NCI-H774 (cell line): ENCODE measurements around the gene COPA.
"Not testable (repeated sequence)": the region's sequence is repeated elsewhere in the genome, so short reads cannot be mapped to it uniquely, and the experiment has no call there.

Source experiments
- DNase-seq: peaks from one replicate; lab custom pipeline; 2025; lab: John Stamatoyannopoulos, UW

The COPA gene

DNA sequence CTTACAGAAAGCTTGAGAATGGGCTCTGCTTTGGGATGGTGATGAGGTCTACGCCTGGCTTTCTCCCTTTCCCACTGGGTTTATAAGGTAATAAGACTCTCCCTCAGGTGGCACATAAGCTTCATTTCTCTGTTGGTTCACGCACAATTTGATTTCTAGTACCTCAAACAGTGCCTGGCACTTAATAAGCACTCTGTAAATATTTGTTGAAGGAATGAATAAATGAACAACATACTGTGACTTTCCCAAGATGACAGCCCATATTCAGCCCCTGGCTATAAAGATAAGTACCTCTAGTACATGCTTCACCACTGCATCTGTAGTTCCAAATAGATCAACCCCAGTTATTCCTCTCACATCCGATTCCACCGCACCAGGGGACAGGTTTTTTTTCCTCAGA is 17.8 kb downstream of the COPA start:
- DNase-seq: peak; percentile 90

DNA sequence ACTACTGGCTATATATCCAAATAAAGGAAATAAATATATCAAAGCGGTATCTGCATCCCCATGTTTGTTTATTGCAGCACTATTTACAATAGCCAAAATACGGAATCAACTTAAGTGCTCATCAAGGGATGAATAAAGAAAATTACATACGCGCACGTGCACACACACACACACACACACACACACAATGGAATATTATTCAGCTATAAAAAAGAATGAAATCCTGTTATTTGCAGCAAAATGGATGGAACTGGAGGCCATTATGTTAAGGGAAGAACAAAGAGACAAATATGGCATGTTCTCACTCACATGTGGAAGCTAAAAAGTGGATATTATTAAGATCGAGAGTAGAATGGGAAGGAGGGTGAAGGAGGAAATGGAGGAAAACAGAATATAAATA is 20.2 kb downstream of the COPA start:
- no peak for DNase-seq

DNA sequence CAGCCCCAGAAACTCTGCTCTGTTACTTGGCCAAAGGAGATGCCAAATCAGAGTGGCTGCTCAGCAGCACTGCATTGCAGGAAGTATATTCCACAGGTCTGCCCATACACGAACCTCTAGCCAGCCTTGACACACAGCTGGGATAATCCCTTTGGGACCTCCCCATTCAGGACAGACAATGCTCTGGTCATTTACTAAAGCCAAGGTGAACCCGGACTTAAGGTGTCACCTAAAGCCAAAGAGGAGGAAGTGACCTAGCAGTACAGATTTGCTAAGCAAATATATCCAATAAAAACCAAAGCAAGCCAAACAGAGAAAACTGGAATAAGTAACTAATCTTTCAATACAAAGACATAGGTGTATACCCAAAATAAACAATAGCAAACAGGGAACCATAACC is 27.7 kb downstream of the COPA start:
- DNase-seq: no peak

DNA sequence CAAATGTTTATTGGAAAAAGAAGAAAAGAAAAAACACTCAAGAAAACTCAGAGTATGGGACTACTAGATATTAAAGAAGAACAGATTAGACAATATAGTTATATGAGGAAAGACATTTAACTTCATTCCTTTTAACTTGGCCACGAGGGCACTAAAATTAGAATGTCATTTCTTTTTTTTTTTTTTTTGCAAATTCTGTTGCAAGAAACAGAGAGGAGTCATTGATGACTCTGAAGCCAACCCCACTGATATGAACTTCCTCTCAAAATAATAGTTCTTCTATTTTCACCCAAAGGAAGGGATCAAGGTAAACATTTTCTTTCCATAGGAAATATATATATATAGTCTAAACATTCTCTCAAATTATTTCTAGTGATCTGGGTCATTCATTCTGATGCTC is 33.5 kb downstream of the COPA start:
- no peak for DNase-seq

DNA sequence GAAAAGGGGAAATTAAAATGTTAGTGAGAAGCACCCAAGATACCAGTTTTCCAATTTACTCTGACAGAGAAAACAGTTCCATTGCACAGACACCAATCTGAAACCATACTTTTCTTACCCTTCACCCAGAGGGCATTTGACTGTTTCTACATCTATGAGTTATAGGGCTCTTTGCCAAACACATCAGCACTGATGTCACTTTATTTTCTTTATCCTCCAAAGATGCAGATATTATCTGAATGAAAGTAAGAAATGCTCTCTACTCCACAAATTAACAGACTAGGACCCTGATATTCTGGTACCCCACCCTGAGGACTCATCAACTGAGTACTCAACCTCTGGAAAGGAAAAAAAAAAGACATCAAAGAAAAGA is 33.9 kb downstream of the COPA start:
- DNase-seq: no peak

DNA sequence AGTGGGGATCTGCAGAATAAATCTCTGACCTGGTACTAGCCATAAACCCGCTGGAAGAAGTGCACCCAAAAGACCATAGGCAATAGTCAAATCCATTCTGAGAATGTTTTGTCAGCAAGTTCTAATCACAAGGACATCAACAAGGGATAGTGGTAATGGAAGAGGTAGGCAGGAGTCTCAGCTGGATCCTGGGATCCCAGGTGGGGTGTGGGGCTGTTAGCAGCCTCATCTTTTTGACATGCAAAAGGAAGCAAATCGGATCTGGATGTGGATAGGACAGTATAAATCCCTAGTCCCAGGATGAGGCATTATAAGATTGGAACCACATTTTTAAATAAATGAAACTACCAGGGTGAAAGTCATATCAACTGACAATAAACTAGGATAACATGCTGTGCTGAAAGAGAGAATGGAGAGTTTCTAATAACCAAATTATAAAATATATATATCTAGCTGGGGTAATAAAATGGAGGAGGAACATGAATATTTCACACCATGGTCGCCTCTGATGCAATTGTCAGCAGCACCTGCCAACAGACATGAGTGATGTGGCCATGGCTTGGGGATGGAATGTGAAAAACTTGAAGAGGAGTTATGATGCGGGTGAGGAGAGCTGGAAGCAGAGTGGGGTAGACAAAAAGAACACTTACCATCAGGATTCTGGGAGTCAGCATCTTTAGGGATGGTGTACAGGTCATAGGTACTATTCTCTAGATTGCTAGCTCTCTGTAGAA is 34.4 kb downstream of the COPA start:
- DNase-seq: no peak

DNA sequence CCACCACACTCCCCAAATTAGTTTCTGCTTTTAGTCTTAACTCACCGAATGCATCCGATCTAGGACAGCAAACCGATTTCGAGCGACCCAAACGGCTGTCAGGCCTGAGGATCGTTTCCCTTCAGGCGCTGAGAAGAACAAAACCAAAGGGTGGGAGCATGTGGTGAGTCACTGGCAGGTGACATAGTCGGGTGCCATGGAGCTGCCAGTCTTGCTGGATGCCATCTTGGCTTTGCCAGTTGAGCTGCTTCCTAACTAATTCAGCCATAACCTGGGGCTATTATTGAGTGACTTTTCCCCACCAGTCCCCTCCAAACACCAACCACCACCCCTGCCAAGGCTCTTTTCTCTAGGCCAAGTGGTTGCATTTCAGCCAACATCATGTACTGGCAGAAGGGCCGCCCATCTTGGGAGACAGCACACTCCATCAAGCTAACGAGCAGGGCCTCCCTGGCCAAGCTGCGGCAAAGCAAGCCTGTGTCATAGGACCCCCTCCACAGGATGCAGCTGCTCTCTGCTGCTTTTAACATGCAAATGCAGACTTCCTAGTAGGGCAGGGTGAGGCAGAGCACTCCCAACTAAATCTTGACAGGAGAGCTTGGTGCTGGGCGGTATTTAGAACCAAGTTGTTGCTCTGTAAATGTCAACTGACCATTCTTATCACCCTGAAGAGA is 35.8 kb downstream of the COPA start:
- no peak for DNase-seq

DNA sequence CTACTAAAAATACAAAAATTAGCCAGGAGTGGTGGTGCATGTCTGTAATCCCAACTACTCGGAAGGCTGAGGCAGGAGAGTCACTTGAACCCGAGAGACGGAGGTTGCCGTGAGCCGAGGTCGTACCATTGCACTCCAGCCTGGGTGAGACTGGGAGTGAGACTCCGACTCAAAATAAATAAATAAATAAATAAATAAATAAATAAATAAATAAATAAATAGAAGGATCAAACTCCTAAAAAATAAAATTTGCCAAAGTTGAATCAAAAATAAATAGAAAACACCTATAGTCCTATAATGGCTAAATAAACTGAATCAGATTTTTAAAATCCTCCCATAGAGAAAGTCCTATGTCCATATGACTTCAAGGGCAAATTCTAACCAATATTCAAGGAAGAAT is 42.9 kb downstream of the COPA start:
- no peak for DNase-seq

DNA sequence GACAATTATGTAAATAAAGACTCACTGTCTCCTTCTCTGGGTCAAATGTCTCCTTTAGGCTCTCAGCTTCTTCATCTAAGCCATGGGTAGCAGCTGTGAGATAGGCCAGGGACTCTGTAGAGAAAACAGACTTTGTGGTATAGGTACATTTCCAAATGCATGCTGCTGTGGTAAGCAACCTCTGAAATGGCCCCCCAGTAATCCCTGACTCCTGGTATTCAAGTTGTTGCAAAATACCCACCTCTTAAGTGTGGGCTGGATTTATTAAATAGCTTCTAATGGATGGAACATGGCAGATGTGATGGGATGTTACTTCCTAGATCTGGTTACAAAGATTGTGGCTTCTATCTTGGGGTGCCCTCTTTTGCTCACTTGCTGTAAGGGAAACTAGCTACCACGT is 47.0 kb downstream of the COPA start:
- DNase-seq: no peak

DNA sequence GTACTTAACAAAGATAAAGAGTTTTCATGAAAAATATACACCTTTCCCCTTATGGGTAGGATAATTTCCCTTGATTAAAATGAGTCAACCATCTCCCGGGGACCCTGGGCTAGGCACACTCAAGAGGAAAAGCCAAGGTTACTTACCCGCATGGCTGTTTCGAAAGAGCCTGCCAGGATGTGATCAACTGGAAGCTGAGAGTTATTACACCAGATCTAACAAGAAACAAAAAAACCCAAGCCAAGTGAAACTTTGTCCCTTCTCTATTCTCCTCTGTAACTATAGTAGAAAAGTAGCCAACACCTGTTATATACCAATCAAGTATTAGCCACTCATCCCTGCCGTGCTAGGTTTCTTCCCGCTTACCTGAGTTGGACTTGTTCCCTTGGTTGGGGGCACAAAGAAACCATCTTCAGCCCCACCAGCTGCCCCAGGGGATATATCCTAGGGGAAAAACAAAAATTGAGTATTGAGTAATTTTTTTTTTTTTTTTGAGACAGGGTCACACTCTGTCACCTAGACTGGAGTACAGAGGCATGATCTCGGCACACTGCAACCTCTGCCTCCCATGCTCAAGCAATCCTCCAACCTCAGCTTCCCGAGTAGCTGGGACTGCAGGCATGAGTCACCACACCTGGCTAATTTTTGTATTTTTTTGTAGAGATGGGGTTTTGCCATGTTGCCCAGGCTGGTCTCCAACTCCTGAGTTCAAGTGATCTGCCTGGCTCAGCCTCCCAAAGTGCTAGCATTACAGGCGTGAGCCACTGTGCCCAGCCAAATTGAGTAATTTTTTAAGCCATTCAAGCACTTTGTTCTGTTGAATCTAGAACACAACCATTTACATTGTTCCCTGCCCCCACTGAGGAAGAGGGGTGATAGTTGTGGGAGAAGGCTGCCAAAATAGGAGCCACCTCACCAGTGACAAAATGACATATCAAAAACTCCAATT is 49.8 kb downstream of the COPA start:
- no peak for DNase-seq

DNA sequence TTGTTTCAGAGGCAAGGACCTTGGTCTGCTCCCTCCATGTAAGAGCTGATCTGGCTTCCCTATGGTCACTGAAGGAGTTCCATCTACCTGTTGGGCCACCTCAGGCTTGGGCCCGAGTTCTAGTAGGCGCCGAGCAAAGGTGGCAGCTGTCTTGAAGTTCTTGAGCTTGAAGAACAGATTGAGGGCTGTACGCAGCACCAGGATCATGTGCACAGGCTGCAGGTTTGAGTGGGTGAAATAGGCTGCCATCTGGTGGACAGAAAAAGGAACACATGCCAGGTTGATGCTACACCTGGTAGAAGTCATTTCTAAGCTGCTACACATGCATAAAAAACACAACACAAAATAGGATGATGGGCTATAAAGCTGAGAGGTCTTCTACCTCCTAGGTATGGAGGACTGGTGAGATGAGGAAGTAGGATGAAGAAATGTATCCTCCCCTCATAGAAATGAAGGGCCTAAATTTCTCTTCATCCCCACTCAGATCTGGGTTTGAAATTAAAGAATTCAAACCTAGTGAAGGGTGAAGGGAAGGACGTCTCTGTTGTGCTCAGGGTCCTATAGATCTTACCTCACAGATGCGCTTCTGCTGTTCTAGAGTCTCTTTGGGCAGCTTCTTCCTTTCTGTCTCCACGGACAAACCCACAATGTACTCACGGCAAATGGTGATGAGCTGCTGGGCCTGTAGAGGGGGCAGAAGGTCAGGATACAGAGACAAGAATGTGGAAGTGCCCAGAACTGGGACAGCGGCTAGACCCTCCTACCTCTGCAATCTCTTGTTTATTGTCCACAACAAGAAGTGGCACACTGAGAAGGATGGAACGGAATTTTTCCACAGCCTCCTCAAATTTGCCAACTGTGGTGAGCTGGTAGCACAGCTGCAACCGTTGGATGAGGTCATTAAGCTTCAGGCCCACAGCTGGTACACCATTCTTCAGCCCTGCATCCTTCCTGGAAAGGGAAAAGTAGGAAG is 51.5 kb downstream of the COPA start:
- DNase-seq: peak; percentile 46

DNA sequence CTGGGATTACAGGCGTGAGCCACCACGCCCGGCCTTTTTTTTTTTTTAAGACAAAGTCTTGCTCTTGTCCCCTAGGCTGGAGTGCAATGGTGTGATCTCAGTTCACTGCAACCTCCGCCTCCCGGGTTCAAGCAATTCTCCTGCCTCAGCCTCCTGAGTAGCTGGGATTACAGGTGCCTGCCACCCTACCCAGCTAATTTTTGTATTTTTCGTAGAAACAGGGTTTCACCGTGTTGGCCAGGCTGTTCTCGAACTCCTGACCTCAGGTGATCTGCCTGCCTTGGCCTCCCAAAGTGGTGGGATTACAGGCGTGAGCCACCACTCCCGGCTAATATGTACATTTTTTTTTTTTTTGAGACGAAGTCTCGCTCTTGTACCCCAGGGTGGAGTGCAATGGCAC is 55.3 kb downstream of the COPA start:
- DNase-seq: not testable (repeated sequence)

DNA sequence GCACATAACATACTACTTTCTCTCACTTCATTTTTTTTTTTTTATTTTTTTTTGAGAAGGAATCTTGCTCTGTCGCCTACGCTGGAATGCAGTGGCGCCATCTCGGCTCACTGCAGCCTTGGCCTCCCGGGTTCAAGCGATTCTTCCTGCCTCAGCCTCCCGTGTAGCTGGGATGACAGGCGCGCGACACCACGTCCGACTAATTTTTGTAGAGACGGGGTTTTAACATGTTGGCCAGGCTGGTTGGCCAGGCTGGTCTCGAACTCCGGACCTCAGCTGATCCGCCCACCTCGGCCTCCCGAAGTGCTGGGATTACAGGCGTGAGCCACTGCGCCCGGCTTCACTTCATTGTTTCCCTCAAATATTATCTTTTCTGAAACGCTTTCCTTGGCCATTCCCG is 57.5 kb downstream of the COPA start:
- no peak for DNase-seq

DNA sequence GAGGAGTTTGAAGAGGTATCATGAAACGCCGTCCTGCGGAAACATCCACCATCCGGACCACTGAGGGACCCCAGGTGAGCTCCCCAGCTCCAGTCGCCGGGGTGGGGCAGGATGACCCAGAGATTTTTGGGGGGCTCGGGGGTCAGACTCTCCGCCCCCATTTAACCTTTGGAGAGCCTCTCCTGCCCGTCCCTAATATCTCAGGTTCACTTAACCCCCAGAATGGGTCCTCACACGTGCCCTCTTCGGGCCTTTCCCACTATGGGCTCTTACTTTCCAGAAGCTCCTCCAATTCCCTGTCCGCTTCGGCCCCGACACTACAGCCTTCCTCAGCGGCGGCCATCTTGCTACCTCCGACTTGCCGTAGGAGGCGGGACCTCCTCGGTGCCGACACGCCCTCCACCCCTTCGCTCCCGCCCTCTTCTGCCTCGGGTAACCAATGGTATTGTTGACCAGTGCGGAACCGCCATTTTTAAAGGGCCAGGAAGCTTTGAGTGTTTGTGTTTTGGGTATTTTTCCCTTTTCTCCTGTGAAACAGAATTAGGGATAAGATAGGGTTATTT is 58.2 kb downstream of the COPA start, which contains the start of gene PEX19:
PEX19 (minus strand) TSS at position 352 of the 563 bp plus-strand sequence; CDS start at position 343, 9 bp downstream.
- peak; percentile 84 for DNase-seq

DNA sequence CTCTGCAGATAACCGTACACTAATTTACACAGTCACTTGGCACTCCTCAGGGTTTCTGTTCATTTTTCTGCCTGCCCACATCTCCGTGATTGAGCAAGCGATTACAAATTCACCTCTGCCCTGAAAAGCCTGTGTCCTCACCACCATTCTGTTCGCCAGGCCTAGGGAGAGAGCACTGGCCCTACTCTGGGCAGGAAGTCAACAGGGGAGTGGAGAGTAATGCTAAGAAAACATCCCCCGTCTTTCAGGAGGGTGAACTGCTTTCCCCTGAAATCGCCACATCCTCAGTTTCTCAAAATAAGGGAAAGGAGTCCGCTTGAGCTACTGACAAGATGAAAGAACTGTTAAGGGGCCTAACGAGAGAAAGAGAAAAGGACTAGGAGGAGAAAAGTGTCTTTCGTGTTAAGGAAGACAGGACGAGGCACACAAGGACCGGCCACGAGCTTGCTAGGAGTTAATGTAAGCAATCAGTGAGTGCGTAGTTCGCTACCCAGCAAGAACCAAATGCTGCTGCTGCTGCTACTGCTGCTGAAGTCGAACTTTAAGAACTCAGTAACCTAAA is 58.7 kb downstream of the COPA start:
- no peak for DNase-seq

DNA sequence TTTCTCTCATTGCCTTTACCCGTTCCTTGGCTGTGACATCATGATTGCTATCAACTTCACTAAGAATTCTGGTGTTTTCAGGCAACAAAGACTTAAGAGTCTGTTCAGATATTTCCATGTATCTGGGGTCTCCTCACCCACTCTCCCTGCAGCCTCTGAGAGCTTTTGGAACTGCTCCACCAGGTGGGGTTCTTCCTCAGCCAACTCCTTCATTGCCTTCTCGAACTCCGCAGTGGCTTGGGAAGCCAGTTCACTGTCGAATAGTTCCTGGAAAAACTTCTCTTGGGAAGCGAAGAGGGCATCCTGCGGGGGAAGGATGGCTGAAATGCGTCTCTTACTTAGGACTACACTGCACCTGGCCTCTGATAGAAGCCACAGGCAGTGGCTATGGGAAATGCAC is 60.2 kb downstream of the COPA start:
- no peak for DNase-seq

DNA sequence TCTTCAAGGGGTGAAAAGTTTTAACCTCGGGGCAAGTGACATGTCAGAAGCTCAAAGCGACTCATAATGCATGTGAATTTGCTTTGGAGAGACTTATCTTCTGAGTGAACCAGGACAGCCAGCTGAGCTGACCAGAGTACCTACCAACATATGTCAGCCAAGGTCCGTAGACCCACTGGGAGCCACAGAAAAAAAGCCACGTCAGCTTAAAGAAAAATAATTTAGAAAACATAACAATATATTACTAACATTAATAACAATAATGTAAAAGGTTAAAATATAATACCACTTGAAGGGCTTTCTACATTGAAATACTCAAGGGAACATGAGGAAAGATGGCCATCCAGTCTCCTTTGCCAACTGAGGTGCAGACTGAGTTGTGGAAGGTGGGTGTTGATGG is 65.1 kb downstream of the COPA start:
- DNase-seq: no peak

DNA sequence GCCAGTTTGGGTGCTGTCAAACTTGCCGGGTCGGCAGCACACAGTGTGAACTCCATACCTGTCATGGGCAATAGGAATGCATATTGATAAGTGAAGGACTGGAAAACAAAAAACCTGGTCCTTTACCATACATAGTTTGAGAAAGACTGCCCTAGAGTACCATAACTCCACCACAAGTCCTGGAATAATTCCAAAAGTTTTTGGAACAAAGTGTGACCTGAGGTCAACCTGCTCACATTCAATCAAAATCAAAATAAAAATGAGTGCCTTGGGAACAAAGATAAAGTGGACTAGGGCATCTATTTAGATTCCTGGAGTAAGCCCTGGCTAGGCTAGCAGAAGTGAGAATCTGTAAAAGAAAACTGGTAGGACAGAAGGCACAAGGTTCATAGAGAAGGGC is 65.7 kb downstream of the COPA start:
- no peak for DNase-seq

DNA sequence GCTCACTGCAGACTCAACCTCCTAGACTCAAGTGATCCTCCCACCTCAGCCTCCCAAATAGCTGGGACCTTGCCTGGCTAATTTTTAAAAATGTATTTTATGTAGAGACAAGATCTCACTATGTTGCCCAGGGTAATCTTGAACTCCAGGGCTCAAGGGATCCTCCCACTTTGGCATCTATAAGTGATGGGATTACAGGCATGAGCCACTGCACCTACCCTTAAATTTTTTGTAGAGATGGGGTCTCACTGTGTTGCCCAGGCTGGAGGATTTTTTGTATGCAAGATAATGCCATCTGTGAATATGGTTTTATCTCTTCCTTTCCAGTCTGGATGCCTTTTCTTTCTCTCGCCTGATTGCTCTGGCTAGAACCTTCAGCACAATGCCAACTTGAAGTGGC is 72.0 kb downstream of the COPA start:
- DNase-seq: no peak

DNA sequence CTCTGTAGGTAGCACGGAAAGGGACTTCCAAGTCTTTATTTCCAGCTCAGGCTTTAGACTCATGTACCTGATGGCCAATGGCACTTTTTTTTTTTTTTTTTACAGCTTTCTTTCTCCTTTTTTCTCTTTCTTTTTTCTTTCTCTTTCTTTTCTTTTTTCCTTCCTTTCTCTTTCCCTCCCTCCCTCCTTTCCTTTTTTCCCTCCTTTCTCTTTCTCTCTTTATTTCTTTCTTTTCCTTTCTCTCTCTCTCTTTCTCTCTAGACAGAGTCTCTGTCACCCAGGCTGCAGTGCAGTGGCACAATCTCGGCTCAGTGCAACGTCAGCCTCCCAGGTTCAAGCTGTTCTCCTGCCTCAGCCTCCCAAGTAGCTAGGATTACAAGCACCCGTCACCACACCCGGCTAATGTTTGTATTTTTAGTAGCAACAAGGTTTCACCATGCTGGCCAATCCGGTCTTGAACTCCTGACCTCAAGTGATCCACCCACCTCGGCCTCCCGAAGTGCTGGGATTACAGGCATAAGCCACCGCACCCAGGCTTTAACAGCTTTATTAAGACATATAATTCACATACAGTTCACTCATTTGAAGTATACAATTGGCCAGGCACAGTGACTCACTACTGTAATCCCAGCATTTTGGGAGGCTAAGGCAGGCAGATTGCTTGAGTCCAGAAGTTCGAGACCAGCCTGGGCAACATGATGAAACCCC is 75.6 kb downstream of the COPA start:
- DNase-seq: no peak
